GM18907 (cell line): ENCODE data around the gene ABHD16A.

Source experiments
- ATAC-seq: cut with Tn5 transposase; IDR thresholded peaks from one replicate; pipeline ENCODE4 v1.9.1; 2021; ENCODE audit warnings: mild to moderate bottlenecking, moderate library complexity; ENCODE audit not compliant: unreplicated experiment

ABHD16A gene

GRCh38 chr6:31690231-31691077 is 12.7 kb downstream of the ABHD16A start:
- ATAC-seq: no peak

- ATAC-seq: no peak
Measured at GRCh38 chr6:31689249-31690110, 13.6 kb downstream of the ABHD16A start.

- no peak for ATAC-seq
Measured at GRCh38 chr6:31687860-31688693, 15.0 kb downstream of the ABHD16A start.

- no peak for ATAC-seq
Measured at GRCh38 chr6:31687321-31687720, 15.8 kb downstream of the ABHD16A start.

- ATAC-seq: no peak
Measured at GRCh38 chr6:31686483-31686882, 16.6 kb downstream of the ABHD16A start.

- ATAC-seq: no peak
Measured at GRCh38 chr6:31683591-31683990, 19.5 kb downstream of the ABHD16A start.

- no peak for ATAC-seq
Measured at GRCh38 chr6:31681135-31681671, 21.9 kb downstream of the ABHD16A start.

- no peak for ATAC-seq
Measured at GRCh38 chr6:31680226-31681134, 22.6 kb downstream of the ABHD16A start, which contains the start of gene LY6G5C. LY6G5C (minus strand) TSS chr6:31681067; CDS start chr6:31680373, 694 bp downstream.

GRCh38 chr6:31677955-31678354 is 25.2 kb downstream of the ABHD16A start:
- no peak for ATAC-seq

GRCh38 chr6:31676904-31677303 is 26.2 kb downstream of the ABHD16A start:
- no peak for ATAC-seq

- ATAC-seq: no peak
Measured at GRCh38 chr6:31676322-31676903, 26.7 kb downstream of the ABHD16A start.

GRCh38 chr6:31669676-31670075 is 33.4 kb downstream of the ABHD16A start, which contains the start of gene LY6G5B:
LY6G5B (plus strand) TSS chr6:31669976; CDS start chr6:31670951, 975 bp downstream.
- ATAC-seq: no peak

GRCh38 chr6:31666337-31666965 is 36.7 kb downstream of the ABHD16A start:
- ATAC-seq: no peak

GRCh38 chr6:31665501-31666336 is 37.4 kb downstream of the ABHD16A start, which contains the start of gene CSNK2B:
CSNK2B (plus strand) TSS chr6:31666080; CDS start chr6:31666832, 752 bp downstream.
- peak; percentile 81 for ATAC-seq

GRCh38 chr6:31664790-31665500 is 38.2 kb downstream of the ABHD16A start, which contains the start of gene GPANK1:
GPANK1 (minus strand) TSS chr6:31664997; CDS start chr6:31664478, 519 bp downstream.
- peak; percentile 35 for ATAC-seq

GRCh38 chr6:31663961-31664789 is 38.9 kb downstream of the ABHD16A start:
- ATAC-seq: no peak
